ENCODE data around the gene PRKAR2A.

GRCh38 chr3:48797626-48798025, 50.0 kb downstream of the PRKAR2A start:
- TF ChIP-seq CTCF (IDR thresholded peaks at IDR 0.05) (no peak), POLR2A (IDR thresholded peaks at IDR 0.05) (no peak)
